HEK293T (cell line): ENCODE measurements around the gene GATA1.

Experiments used
- CTCF ChIA-PET: fragments of 350-600 bp; formaldehyde crosslinking; extraction: SDS; loops from one replicate; lab custom pipeline; 2021; ENCODE audit warnings: antibody characterized with exemption, inconsistent platforms; lab: Yijun Ruan, JAX
- POLR2A ChIA-PET: fragments of 350-600 bp; formaldehyde crosslinking; extraction: SDS; loops from one replicate; lab custom pipeline; 2020; ENCODE audit warnings: antibody characterized with exemption, inconsistent platforms; lab: Yijun Ruan, JAX
- DNase-seq: peaks from one replicate; pipeline ENCODE4 v3.0.0; 2012; ENCODE audit warnings: mixed read lengths; ENCODE audit errors: extremely low spot score
- ARNT ChIP-seq: fragments of 450-650 bp; IDR thresholded peaks from 2 replicates; pipeline ENCODE4 v1.6.1; 2017; ENCODE audit warnings: mild to moderate bottlenecking
- BHLHE40 ChIP-seq: fragments of 450-650 bp; IDR thresholded peaks from 2 replicates; pipeline ENCODE4 v1.6.1; 2016; ENCODE audit warnings: mild to moderate bottlenecking, moderate library complexity, borderline replicate concordance
- CTBP1 ChIP-seq: fragments of 450-650 bp; IDR thresholded peaks from 2 replicates; pipeline ENCODE4 v1.6.1; 2016; ENCODE audit warnings: borderline replicate concordance
- ELF4 ChIP-seq: fragments of 450-650 bp; IDR thresholded peaks from 2 replicates; pipeline ENCODE4 v1.6.1; 2017; ENCODE audit warnings: antibody characterized with exemption
- FOXA1 ChIP-seq: fragments of 450-650 bp; IDR thresholded peaks from 2 replicates; pipeline ENCODE4 v1.6.1; 2016; ENCODE audit warnings: mild to moderate bottlenecking
- FOXK2 ChIP-seq: fragments of 450-650 bp; IDR thresholded peaks from 2 replicates; pipeline ENCODE4 v1.6.1; 2016; ENCODE audit warnings: mild to moderate bottlenecking
- FOXM1 ChIP-seq: fragments of 450-650 bp; IDR thresholded peaks from 2 replicates; pipeline ENCODE4 v1.6.1; 2017; ENCODE audit warnings: mild to moderate bottlenecking, borderline replicate concordance
- HDGF ChIP-seq: fragments of 450-650 bp; IDR thresholded peaks from 2 replicates; pipeline ENCODE4 v1.6.1; 2017; ENCODE audit warnings: antibody characterized with exemption, borderline replicate concordance
- L3MBTL2 ChIP-seq: fragments of 450-650 bp; conservative IDR thresholded peaks from 2 replicates; pipeline ENCODE4 v1.6.1; 2016; ENCODE audit warnings: mild to moderate bottlenecking
- LEF1 ChIP-seq: fragments of 450-650 bp; IDR thresholded peaks from 2 replicates; pipeline ENCODE4 v1.6.1; 2017; ENCODE audit warnings: mild to moderate bottlenecking, borderline replicate concordance
- NFRKB ChIP-seq: fragments of 450-650 bp; IDR thresholded peaks from 2 replicates; pipeline ENCODE4 v1.6.1; 2016; ENCODE audit warnings: mild to moderate bottlenecking, moderate library complexity
- PKNOX1 ChIP-seq: fragments of 450-650 bp; IDR thresholded peaks from 2 replicates; pipeline ENCODE4 v1.6.1; 2016
- SP1 ChIP-seq: fragments of 450-650 bp; IDR thresholded peaks from 2 replicates; pipeline ENCODE4 v1.6.1; 2017
- SUZ12 ChIP-seq: fragments of 450-650 bp; IDR thresholded peaks from 2 replicates; pipeline ENCODE4 v1.6.1; 2016; ENCODE audit warnings: mild to moderate bottlenecking
- TARDBP ChIP-seq: fragments of 450-650 bp; IDR thresholded peaks from 2 replicates; pipeline ENCODE4 v1.6.1; 2016
- ZNF384 ChIP-seq: fragments of 450-650 bp; IDR thresholded peaks from 2 replicates; pipeline ENCODE4 v1.6.1; 2016

The GATA1 gene

GRCh38 chrX:48786341-48786800, at the start of gene GATA1:
TSS of gene GATA1 (plus strand) at chrX:48786590. CDS start at chrX:48791110, 4,520 bp downstream.
- DNase-seq = no peak
- TF ChIP-seq NFRKB (no peak), TARDBP (no peak), ZNF384 (no peak), ELF4 (no peak), SUZ12 (no peak), FOXK2 (no peak), SP1 (no peak)

GRCh38 chrX:48736878-48737212, 49.5 kb upstream of the GATA1 start:
- ChIA-PET POLR2A (interaction anchor here (0.6 to 2.7 kb wide), 28 partner anchors 8 to 532 kb away, joined by 3 to 22 read pairs (median 4); partner anchors contain the start of genes HDAC6, PCSK1N, PQBP1 and SLC35A2), CTCF (no interaction called here)
- no peak for DNase-seq
- no peak for TF ChIP-seq LEF1

More at GRCh38 chrX:48786341-48786800, at the start of gene GATA1:
- CTCF ChIA-PET = no interaction called here
- POLR2A ChIA-PET = no interaction called here

- TF ChIP-seq PKNOX1 (peak; percentile 51; the same call in 1 of the 2 replicates), CTBP1 (no peak), BHLHE40 (peak; percentile 65), HDGF (no peak), ZNF384 (no peak), FOXA1 (no peak), ELF4 (peak; percentile 21; the same call in 1 of the 2 replicates), L3MBTL2 (peak; percentile 47), ARNT (no peak), TARDBP (no peak), SUZ12 (no peak)
- POLR2A ChIA-PET = interaction anchor here (0.6 to 2.7 kb wide), 28 partner anchors 9 to 531 kb away, joined by 3 to 22 read pairs (median 4); partner anchors contain the start of genes HDAC6, PCSK1N, PQBP1 and SLC35A2
- CTCF ChIA-PET = no interaction called here
- DNase-seq = peak; percentile 94
These were observed 49.0 kb upstream of the GATA1 start for GRCh38 chrX:48737213-48737938.

DNA sequence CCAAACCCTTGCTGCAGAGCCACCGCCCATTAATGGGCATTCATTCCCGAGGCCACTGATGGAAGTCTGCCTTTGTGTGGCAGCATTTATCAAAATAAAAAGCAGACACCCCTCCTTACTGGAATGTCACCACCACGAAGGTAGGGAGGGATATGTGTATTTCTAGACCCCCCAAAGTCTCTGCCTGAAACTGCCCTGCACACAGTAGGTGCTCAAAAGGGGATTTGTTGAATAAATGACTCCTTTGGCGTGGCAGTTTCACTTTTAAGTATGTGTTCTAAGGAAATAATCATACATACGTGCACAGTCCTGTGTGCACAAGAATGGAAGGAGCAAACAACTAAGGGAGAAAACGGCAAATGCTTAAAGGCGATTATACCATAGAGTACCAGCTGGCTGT, 48.5 kb upstream of the GATA1 start:
- ChIA-PET POLR2A (interaction anchor here (1.1 to 2.7 kb wide), 15 partner anchors 9 to 531 kb away, joined by 3 to 22 read pairs (median 7); partner anchors contain the start of genes HDAC6, PCSK1N, PQBP1 and SLC35A2), CTCF (no interaction called here)
- no peak for TF ChIP-seq L3MBTL2
- TF ChIP-seq FOXA1 = no peak
- no peak for TF ChIP-seq ARNT
- no peak for TF ChIP-seq PKNOX1
- TF ChIP-seq LEF1 = no peak
- TF ChIP-seq BHLHE40 = no peak
- no peak for TF ChIP-seq HDGF
- TF ChIP-seq ZNF384 = no peak
- no peak for TF ChIP-seq CTBP1
- no peak for TF ChIP-seq ELF4
- TF ChIP-seq SUZ12 = no peak
- no peak for TF ChIP-seq SP1
- TF ChIP-seq NFRKB = no peak
- no peak for TF ChIP-seq FOXM1
- no peak for TF ChIP-seq FOXK2
- TF ChIP-seq TARDBP = no peak
- DNase-seq = no peak

- ChIA-PET CTCF (no interaction called here), POLR2A (no interaction called here)
- no peak for DNase-seq
- TF ChIP-seq PKNOX1 (no peak), SP1 (no peak), CTBP1 (no peak), ZNF384 (no peak), FOXK2 (no peak), BHLHE40 (no peak), TARDBP (no peak), ARNT (no peak), ELF4 (no peak), LEF1 (no peak), FOXM1 (no peak), NFRKB (no peak), FOXA1 (no peak), L3MBTL2 (no peak), SUZ12 (no peak), HDGF (no peak)
These were observed 44.6 kb upstream of the GATA1 start for GRCh38 chrX:48741834-48742233.

GRCh38 chrX:48745222-48745621, 41.2 kb upstream of the GATA1 start:
- ChIA-PET CTCF (no interaction called here), POLR2A (no interaction called here)
- DNase-seq = no peak
- TF ChIP-seq SUZ12 (no peak), HDGF (no peak), PKNOX1 (no peak), SP1 (no peak), NFRKB (no peak)
